GM12878 (cell line): ENCODE measurements around the gene CLDN10.

ENCODE experiments used
- CTCF ChIP-seq, 3 experiments: IDR thresholded peaks in 2 of 3; conservative IDR thresholded peaks in 1 of 3; 2 replicates each; pipeline ENCODE4 v1.5.1; 2011; ENCODE audit warnings: low read depth in 3 of 3, low read length in 3 of 3, mild to moderate bottlenecking in 3 of 3, control low read depth in 2 of 3, moderate library complexity in 2 of 3, inconsistent platforms in 1 of 3, mixed read lengths in 1 of 3; ENCODE audit not compliant: control insufficient read depth in 2 of 3, insufficient read depth in 1 of 3; ENCODE audit errors: extremely low read depth in 1 of 3
- EZH2 ChIP-seq: IDR thresholded peaks from 2 replicates; pipeline ENCODE4 v1.6.1; 2012; ENCODE audit warnings: low read depth, mild to moderate bottlenecking, control low read depth, inconsistent platforms, low read length, borderline replicate concordance; ENCODE audit not compliant: control insufficient read depth
- KDM1A ChIP-seq: fragments of 200-600 bp; sonication (generic); IDR thresholded peaks from 2 replicates; pipeline ENCODE4 v1.6.1; 2016; ENCODE audit warnings: borderline replicate concordance
- POLR2A ChIP-seq: IDR thresholded peaks from 2 replicates; pipeline ENCODE4 v1.6.1; 2011; ENCODE audit warnings: low read depth, mild to moderate bottlenecking, low read length
- POLR2AphosphoS5 ChIP-seq: IDR thresholded peaks from 2 replicates; pipeline ENCODE4 v1.6.1; 2011; ENCODE audit warnings: mild to moderate bottlenecking, low read length, inconsistent platforms
- RAD51 ChIP-seq: fragments of 450-650 bp; IDR thresholded peaks from 2 replicates; pipeline ENCODE4 v1.6.1; 2016; ENCODE audit warnings: moderate library complexity, mild to moderate bottlenecking, inconsistent platforms
- TAF1 ChIP-seq: IDR thresholded peaks from 2 replicates; pipeline ENCODE4 v1.6.1; 2011; ENCODE audit warnings: mild to moderate bottlenecking, low read depth, low read length, borderline replicate concordance

- TF ChIP-seq KDM1A (no peak), TAF1 (no peak), CTCF (IDR thresholded peaks at IDR 0.05 in 2 of 3, conservative IDR thresholded peaks at IDR 0.05 in 1 of 3; ENCODE audit: control insufficient read depth in 2 of 3, extremely low read depth in 1 of 3, insufficient read depth in 1 of 3, low read depth in 3 of 3, low read length in 3 of 3) (no peak), POLR2AphosphoS5 (no peak), POLR2A (no peak), EZH2 (no peak), RAD51 (no peak)
Observed at GRCh38 chr13:95620825-95621498, 68.4 kb downstream of the CLDN10 start.
